K562 (cell line): Measurements from ENCODE around the gene ZNF12. TPM values are rescaled to one million over a fixed set of nuclear protein-coding genes. Genes with fewer than 3 reads are reported as not detected.

Experiments
- ATF7 ChIP-seq: fragments of 450-650 bp; IDR thresholded peaks from 2 replicates; pipeline ENCODE4 v1.7.1; 2014; ENCODE audit warnings: mild to moderate bottlenecking, moderate library complexity
- CBX1 ChIP-seq: sonication (generic); IDR thresholded peaks from 2 replicates; pipeline ENCODE4 v1.6.1; 2016; ENCODE audit warnings: antibody characterized with exemption, low read depth, mild to moderate bottlenecking
- CBX2 ChIP-seq: fragments of 200-600 bp; sonication (generic); IDR thresholded peaks from one replicate; pipeline ENCODE4 v1.6.1; 2012; ENCODE audit warnings: mild to moderate bottlenecking, low read length, inconsistent platforms; ENCODE audit not compliant: insufficient read depth, poor library complexity, severe bottlenecking
- CBX3 ChIP-seq, 2 experiments: IDR thresholded peaks; 1 replicate in 1 of 2; 2 replicates in 1 of 2; pipeline ENCODE4 v1.6.1; 2012; ENCODE audit warnings: inconsistent platforms in 2 of 2, low read length in 2 of 2, borderline replicate concordance in 1 of 2, control low read depth in 1 of 2
- E2F6 ChIP-seq, 2 experiments: IDR thresholded peaks; 2 replicates each; pipeline ENCODE4 v1.6.1; 2011; ENCODE audit warnings: borderline replicate concordance in 1 of 2, control low read depth in 1 of 2, low read depth in 1 of 2, low read length in 1 of 2, mild to moderate bottlenecking in 1 of 2, mixed read lengths in 1 of 2, moderate library complexity in 1 of 2; ENCODE audit not compliant: insufficient read depth in 1 of 2, insufficient read length in 1 of 2, poor library complexity in 1 of 2, severe bottlenecking in 1 of 2; ENCODE audit errors: extremely low read depth in 1 of 2
- ELF1 ChIP-seq: fragments of 200-800 bp; sonication (Bioruptor generic); IDR thresholded peaks from 2 replicates; pipeline ENCODE4 v1.6.1; 2016; ENCODE audit warnings: missing genetic modification characterization, missing compliant biosample characterization
- ETS2 ChIP-seq: IDR thresholded peaks from 2 replicates; pipeline ENCODE4 v1.6.1; 2016; ENCODE audit warnings: borderline replicate concordance, missing genetic modification characterization, mild to moderate bottlenecking, moderate library complexity, missing compliant biosample characterization; ENCODE audit not compliant: poor library complexity, severe bottlenecking
- FOXA1 ChIP-seq: fragments of 450-650 bp; IDR thresholded peaks from 2 replicates; pipeline ENCODE4 v1.6.1; 2016; ENCODE audit warnings: mild to moderate bottlenecking, borderline replicate concordance
- MEIS2 ChIP-seq: fragments of 450-650 bp; IDR thresholded peaks from 2 replicates; pipeline ENCODE4 v1.6.1; 2014; ENCODE audit warnings: mild to moderate bottlenecking; ENCODE audit not compliant: partially characterized antibody
- POLR2G ChIP-seq: fragments of 200-400 bp; formaldehyde crosslinking; IDR thresholded peaks from 2 replicates; pipeline ENCODE4 v1.6.1; 2017; ENCODE audit warnings: low read depth, mild to moderate bottlenecking, antibody characterized with exemption, low read length, moderate library complexity
- PRPF4 ChIP-seq: fragments of 200-400 bp; formaldehyde crosslinking; IDR thresholded peaks from one replicate; pipeline ENCODE4 v1.6.1; 2017; ENCODE audit warnings: low read length, low read depth, mild to moderate bottlenecking; ENCODE audit not compliant: insufficient read depth, poor library complexity, severe bottlenecking
- PTTG1 ChIP-seq: fragments of 450-650 bp; IDR thresholded peaks from 2 replicates; pipeline ENCODE4 v1.6.1; 2016; ENCODE audit warnings: low read depth, mild to moderate bottlenecking, missing genetic modification characterization, missing compliant biosample characterization
- SP2 ChIP-seq: IDR thresholded peaks from 2 replicates; pipeline ENCODE4 v1.6.1; 2011; ENCODE audit warnings: mild to moderate bottlenecking, low read depth, low read length, moderate library complexity; ENCODE audit not compliant: poor library complexity, severe bottlenecking; ENCODE audit errors: extremely low read depth
- TAF15 ChIP-seq: fragments of 200-400 bp; formaldehyde crosslinking; IDR thresholded peaks from 2 replicates; pipeline ENCODE4 v1.6.1; 2017; ENCODE audit warnings: mild to moderate bottlenecking, low read depth, low read length, moderate library complexity
- TOE1 ChIP-seq, 2 experiments: fragments of 450-650 bp in 1 of 2; sonication (generic) in 1 of 2; formaldehyde crosslinking in 1 of 2; IDR thresholded peaks; 2 replicates each; pipeline versions ENCODE4 v1.7.1 to v1.8.0; 2016 to 2022; ENCODE audit warnings: borderline replicate concordance in 2 of 2, mild to moderate bottlenecking in 2 of 2, antibody characterized with exemption in 1 of 2, inconsistent platforms in 1 of 2, low read depth in 1 of 2, missing genetic modification reagents in 1 of 2, moderate library complexity in 1 of 2
- TRIM24 ChIP-seq, 2 experiments: fragments of 450-650 bp; IDR thresholded peaks; 2 replicates each; pipeline ENCODE4 v1.6.1; 2016
- ZBED1 ChIP-seq: IDR thresholded peaks from 2 replicates; pipeline ENCODE4 v1.6.1; 2014
- ZC3H8 ChIP-seq: fragments of 450-650 bp; IDR thresholded peaks from 2 replicates; pipeline ENCODE4 v1.6.1; 2017
- ZNF197 ChIP-seq: fragments of 200-800 bp; sonication (Bioruptor generic); IDR thresholded peaks from 2 replicates; pipeline ENCODE4 v1.6.1; 2016; ENCODE audit warnings: low read depth, missing genetic modification characterization, missing compliant biosample characterization
- ZNF224 ChIP-seq: sonication (generic); formaldehyde crosslinking; IDR thresholded peaks from 2 replicates; pipeline ENCODE4 v1.8.0; 2022; ENCODE audit warnings: mild to moderate bottlenecking, missing genetic modification reagents
- polyA plus RNA-seq, 8 experiments: library from polyadenylated mRNA; depleted of rRNA in 4 of 8; stranded (reverse) in 5 of 8; unstranded in 3 of 8; fragments of >200 nt; fragmentation: Nextera tagmentation in 2 of 8; fragmentation: Illumina TruSeq in 1 of 8; extraction: Ambion mirVana in 2 of 8; extraction: Trizol in 1 of 8; gene quantifications; 2 replicates each; pipeline versions ENCODE4 v1.2.1 to v1.2.3, GENCODE V29; 2011 to 2014; ENCODE audit warnings: inconsistent platforms in 1 of 8, missing spikeins in 1 of 8
- total RNA-seq, 7 experiments: library from RNA; depleted of rRNA in 6 of 7; stranded (reverse); fragments of >200 nt in 6 of 7; fragmentation: Illumina TruSeq in 2 of 7; extraction: Trizol in 2 of 7; gene quantifications; 2 replicates each; pipeline versions ENCODE4 v1.2.1 to v1.2.3, GENCODE V29; 2011 to 2021; ENCODE audit warnings: low replicate concordance in 1 of 7

ZNF12 gene
- total and polyA plus RNA-seq, 9 of the 15 experiments (the other 6 are each of a cell fraction or from before 2014, with no cell fraction given) = 5.8 to 32.3 (median 18.9) TPM

GRCh38 chr7:6640246-6640721 is 66.5 kb downstream of the ZNF12 start (continued):
- TF ChIP-seq FOXA1 (no peak), SP2 (no peak), MEIS2 (peak; percentile 98), TOE1 (IDR thresholded peaks at IDR 0.05; ENCODE audit: borderline replicate concordance) (peak; percentile 62; the same call in 1 of the 2 replicates), TOE1 (CRISPR knock-in tag; IDR thresholded peaks at IDR 0.05; ENCODE audit: borderline replicate concordance, low read depth) (no peak), E2F6 (IDR thresholded peaks at IDR 0.05; ENCODE audit: borderline replicate concordance in 1 of 2, extremely low read depth in 1 of 2, insufficient read depth in 1 of 2, insufficient read length in 1 of 2, low read depth in 1 of 2, low read length in 1 of 2, poor library complexity in 1 of 2, severe bottlenecking in 1 of 2) (peak; percentile 18 to 59), CBX1 (peak; percentile 76), TRIM24 (IDR thresholded peaks at IDR 0.05) (peak; percentile 73 to 88), ETS2 (tag) (no peak), POLR2G (no peak), PTTG1 (tag) (no peak), CBX3 (IDR thresholded peaks at IDR 0.05; ENCODE audit: borderline replicate concordance in 1 of 2, low read length in 2 of 2) (no peak), ZC3H8 (no peak), ZNF197 (CRISPR knock-in tag) (no peak), ZNF224 (no peak), PRPF4 (no peak), ELF1 (tag) (no peak), ATF7 (peak; percentile 69), TAF15 (no peak), ZBED1 (no peak), CBX2 (no peak)
